Measurements from ENCODE around the gene TMEM203. TPM values are rescaled to one million over a fixed set of nuclear protein-coding genes. Genes with fewer than 3 reads are reported as not detected.

TMEM203 gene, protein sequence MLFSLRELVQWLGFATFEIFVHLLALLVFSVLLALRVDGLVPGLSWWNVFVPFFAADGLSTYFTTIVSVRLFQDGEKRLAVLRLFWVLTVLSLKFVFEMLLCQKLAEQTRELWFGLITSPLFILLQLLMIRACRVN
- polyA plus RNA-seq = 100 to 1,000 TPM; 131 to 169 (median 142) TPM

DNA sequence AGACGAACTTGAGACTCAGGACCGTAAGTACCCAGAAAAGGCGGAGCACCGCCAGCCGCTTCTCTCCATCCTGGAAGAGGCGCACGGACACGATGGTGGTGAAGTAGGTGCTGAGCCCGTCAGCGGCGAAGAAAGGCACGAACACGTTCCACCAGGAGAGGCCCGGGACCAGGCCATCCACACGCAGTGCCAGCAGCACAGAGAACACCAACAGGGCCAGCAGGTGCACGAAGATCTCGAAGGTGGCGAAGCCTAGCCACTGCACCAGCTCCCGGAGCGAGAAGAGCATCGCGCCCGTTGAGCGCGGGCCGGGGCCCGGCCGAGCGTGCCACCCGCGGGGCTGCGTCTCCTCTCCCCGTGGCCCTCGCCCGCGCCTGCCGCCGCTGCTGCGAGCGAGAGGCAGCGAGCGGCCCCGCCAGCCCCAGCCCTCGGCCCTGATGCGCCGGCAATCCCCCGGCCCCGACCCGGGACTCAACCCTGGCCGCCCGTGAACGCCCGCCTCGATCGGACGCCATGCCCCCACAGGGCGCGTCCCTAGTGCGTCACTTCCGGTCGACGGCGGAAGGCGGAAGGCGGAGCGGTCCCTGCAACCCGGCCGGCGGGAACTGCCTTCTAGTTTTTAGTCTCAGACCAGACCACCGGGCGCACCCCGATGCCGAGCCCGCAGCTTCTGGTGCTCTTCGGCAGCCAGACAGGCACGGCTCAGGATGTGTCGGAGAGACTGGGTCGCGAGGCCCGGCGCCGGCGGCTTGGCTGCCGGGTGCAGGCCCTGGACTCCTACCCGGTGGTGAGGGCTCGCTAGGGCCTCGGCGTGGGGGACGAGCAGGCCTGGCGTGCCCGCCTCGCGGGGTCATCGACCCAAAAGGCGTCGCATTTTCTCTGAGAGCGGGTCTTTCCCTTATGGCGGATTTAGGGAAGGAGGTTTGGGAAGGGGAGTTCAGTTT lies at the start of gene TMEM203, which contains the start of gene NDOR1:
TSS of gene TMEM203 (minus strand) at position 523 of the 944 bp plus-strand sequence. CDS start at position 289, 234 bp downstream.
TSS of gene NDOR1 (plus strand) at position 575 of the 944 bp plus-strand sequence. CDS start at position 653, 78 bp downstream.
- peak within 1 kb of the TSS; percentile 86 to 96 (median 95) for H3K27ac Mint-ChIP-seq
- H3K27me3 Mint-ChIP-seq (ENCODE audit: low read depth in 3 of 3) = peaks cover 0 to 4% (median 2%) of the 10 kb centered on the region in 3 donors
- no peaks in the 10 kb centered on the region for H3K36me3 Mint-ChIP-seq
- no peaks in the 10 kb centered on the region for H3K9me3 Mint-ChIP-seq
- peak within 1 kb of the TSS; percentile 90 to 91 (median 91) for H3K4me3 Mint-ChIP-seq
- peaks cover 43 to 46% of the 10 kb centered on the region in 2 donors for H3K4me1 Mint-ChIP-seq
- DNase-seq = peak; percentile 91 to 92 (median 91)

DNA sequence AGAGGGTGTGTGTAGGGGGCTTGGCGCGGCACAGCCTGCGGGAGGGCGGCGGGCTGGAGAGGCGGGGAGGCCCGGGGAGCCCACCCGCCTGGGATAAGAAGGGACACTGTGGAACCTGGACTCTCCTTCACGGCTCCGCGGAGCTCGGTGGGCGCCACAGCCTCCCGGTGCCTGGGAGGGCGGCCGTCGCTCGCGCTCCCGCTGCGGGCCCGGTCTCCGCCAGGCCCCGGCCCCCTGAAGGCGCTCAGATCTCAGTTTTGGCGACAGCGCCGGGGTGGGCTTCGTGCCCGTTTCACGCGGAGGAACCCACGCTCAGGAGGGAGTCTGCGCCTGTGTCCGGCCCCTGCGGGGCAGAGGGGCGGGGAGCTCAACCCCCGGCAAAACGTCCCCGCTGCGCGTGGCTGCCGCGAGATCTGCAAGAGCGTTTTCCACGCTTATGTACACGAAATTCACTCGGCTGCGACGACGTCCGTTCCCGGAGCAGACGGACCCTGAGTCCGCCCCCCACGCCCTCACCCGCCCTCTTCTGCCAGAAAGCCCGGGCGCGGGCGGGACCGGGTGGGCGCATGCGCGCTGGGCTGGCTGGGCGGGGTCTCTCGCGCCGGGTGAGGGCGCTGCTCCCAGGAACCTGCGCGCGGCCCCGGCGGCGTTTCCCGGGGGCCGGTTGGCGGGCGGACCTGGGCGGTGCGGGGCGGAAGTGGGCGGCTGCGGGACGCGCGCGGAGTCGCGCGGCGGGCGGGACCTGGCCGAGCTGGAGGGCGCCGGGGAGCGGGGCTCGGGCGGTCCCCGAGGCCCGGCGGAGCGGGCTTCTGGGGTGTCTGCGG lies 49.4 kb upstream of the TMEM203 start, which contains the start of gene NELFB:
TSS of gene NELFB (plus strand) at position 704 of the 824 bp plus-strand sequence.
- H3K27ac Mint-ChIP-seq = peak within 1 kb of the TSS in 5 of 6 donors; percentile 65 to 84 (median 82)
- peaks cover 0 to 4% (median 3%) of the 10 kb centered on the region in 3 donors for H3K27me3 Mint-ChIP-seq (ENCODE audit: low read depth in 3 of 3)

DNA sequence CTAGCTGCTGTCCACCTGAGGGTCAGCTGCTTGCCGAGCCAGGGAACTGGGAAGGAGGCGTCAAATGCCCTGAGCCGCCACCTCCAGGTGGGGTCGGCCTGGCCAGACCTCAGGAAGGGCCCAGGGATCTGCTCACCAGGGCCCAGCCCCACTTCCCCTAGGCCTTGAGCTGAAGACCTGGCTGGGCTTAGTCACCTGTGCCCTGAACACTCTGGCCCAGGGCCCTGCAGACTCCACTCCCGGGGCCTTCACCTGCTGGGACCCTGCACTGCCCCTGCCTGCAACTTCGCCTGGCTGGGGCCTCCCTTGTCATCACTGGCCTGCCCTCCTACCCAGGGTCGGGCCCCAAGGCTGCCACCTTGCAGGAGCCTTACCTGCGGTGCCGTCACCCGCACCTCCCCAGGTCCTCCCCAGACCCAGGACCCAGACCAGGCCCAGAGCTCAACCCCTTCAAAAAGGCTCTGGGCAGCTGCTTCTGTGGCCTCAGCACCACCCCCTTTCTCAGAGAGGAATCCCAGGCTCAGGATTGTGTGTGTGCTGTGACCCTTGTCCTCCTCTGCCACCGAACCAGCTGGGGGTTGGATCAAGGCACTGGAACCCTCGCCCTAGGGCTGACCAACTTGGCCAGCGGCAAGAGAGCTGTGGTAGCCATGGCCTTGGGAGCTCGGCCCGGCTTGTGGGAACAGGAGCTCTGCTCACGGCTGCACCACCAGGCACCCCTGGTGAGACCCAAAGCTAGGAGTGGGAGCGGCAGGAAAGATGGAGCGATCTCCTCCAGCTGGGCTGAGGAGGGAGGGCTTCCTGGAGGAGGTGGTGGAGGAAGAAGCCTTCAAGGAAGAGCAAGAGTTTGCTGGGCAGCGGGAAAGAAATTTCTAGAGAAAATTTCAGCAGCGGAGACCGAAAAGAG lies 48.5 kb upstream of the TMEM203 start:
- peaks cover 15 to 20% of the 10 kb centered on the region in 2 donors for H3K4me1 Mint-ChIP-seq
- H3K27ac Mint-ChIP-seq = peak overlapping the region in 5 of 6 donors; percentile 37 to 83 (median 60)
- no peak for DNase-seq
- H3K36me3 Mint-ChIP-seq = no peaks in the 10 kb centered on the region
- H3K4me3 Mint-ChIP-seq = peak overlapping the region; percentile 80 to 86 (median 85)
- peaks cover 0 to 2% (median 0%) of the 10 kb centered on the region in 6 donors for H3K9me3 Mint-ChIP-seq
- H3K27me3 Mint-ChIP-seq (ENCODE audit: low read depth in 3 of 3) = peaks cover 0 to 4% (median 3%) of the 10 kb centered on the region in 3 donors

More for the DNA sequence above, 49.4 kb upstream of the TMEM203 start, which contains the start of gene NELFB:
- Mint-ChIP-seq H3K4me1 (peaks cover 15 to 20% of the 10 kb centered on the region in 2 donors), H3K9me3 (peaks cover 0 to 2% (median 0%) of the 10 kb centered on the region in 6 donors), H3K36me3 (peaks cover 0 to 3% (median 0%) of the 10 kb centered on the region in 3 donors), H3K4me3 (peak within 1 kb of the TSS; percentile 83 to 92 (median 88))
- peak; percentile 97 to 98 (median 97) for DNase-seq

DNA sequence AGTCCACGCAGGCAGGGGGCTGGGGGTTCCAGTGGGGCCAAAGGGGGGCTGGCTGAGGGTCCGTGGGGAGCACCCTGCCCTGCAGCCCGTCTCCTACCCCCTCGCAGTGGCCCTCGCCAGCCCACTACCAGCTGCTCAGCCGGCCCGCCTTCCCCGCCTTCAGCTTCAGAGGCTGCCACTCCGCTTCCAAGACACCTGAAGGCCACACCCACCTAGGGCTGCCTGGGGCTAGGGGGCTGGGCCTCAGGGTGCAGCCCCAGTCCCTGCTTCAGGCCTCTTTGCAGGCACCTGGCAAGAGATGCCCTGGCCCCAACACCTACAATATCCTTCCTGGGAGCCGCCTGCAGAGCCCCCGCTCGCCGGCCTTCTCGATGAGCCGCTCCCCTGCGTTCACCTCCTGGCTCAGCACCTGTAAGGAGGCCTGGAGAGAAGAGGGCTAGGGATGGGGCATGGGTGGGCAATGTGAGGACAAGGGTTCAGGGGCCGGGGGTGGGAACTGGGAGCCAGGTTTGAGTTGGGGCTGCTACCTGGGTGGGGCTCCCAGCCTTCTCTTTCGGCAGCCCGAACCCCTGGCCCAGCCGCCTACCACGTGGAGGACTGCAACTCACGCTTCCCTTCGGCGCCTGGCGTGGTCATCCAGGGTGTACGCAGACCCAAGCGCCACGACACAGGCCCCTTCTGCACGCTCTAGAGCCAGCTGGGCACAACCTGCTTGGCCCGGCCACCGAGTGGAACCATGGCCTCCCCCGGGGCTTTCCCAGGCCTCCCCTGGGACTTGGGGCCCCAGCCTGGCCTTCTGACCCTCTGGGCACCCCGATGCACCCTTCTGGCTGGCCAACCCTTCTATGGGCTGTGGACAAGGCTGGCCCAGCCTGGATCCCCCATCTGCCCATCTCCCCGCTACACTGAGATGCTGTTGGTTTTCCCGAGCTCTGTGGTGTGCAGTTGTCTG lies 47.4 kb upstream of the TMEM203 start:
- Mint-ChIP-seq H3K9me3 (peaks cover 0 to 2% (median 0%) of the 10 kb centered on the region in 6 donors), H3K27me3 (ENCODE audit: low read depth in 3 of 3) (peaks cover 0 to 4% (median 3%) of the 10 kb centered on the region in 3 donors), H3K4me1 (peaks cover 15 to 20% of the 10 kb centered on the region in 2 donors), H3K27ac (no peak overlapping the region), H3K36me3 (no peaks in the 10 kb centered on the region), H3K4me3 (peak overlapping the region in 1 of 5 donors; percentile 12)
- no peak for DNase-seq

- Mint-ChIP-seq H3K4me1 (peaks cover 14% of the 10 kb centered on the region in 2 donors), H3K4me3 (no peak overlapping the region), H3K27ac (no peak overlapping the region), H3K9me3 (peaks cover 0 to 2% (median 0%) of the 10 kb centered on the region in 6 donors), H3K36me3 (no peaks in the 10 kb centered on the region), H3K27me3 (ENCODE audit: low read depth in 3 of 3) (peaks cover 0 to 5% (median 3%) of the 10 kb centered on the region in 3 donors)
- no peak for DNase-seq
Measured at GRCh38 chr9:137251490-137252268, 46.2 kb upstream of the TMEM203 start.

DNA sequence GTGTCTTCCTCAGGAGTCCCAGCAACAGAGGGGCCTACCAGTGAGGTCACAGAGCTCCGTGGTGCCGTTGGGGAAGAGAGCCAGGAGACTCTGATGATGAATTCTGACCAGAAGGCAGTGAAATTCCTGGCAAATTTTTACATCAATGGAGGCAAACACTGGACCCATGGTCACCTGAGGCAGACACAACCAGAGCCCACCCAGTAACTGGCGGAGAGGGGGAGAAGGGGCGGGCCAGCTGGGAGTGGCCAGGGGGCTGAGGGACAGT lies 45.7 kb upstream of the TMEM203 start, which contains the start of gene STPG3:
TSS of gene STPG3 (plus strand) at position 93 of the 268 bp plus-strand sequence. CDS start at position 94, 1 bp downstream.
- no peak for DNase-seq
- no peak within 1 kb of the TSS for H3K4me3 Mint-ChIP-seq
- peaks cover 9% of the 10 kb centered on the region in 2 donors for H3K4me1 Mint-ChIP-seq
- peaks cover 0 to 2% (median 0%) of the 10 kb centered on the region in 6 donors for H3K9me3 Mint-ChIP-seq
- peaks cover 0 to 5% (median 3%) of the 10 kb centered on the region in 3 donors for H3K27me3 Mint-ChIP-seq (ENCODE audit: low read depth in 3 of 3)
- H3K36me3 Mint-ChIP-seq = no peaks in the 10 kb centered on the region
- no peak within 1 kb of the TSS for H3K27ac Mint-ChIP-seq

GRCh38 chr9:137250329-137251193 lies 45.1 kb upstream of the TMEM203 start:
- H3K27ac Mint-ChIP-seq = no peak overlapping the region
- no peak overlapping the region for H3K4me3 Mint-ChIP-seq

GRCh38 chr9:137247916-137248175 lies 42.4 kb upstream of the TMEM203 start:
- Mint-ChIP-seq H3K27ac (no peak overlapping the region), H3K27me3 (ENCODE audit: low read depth in 3 of 3) (peaks cover 1 to 12% (median 7%) of the 10 kb centered on the region in 3 donors), H3K36me3 (peaks cover 0 to under 1% (median 0%) of the 10 kb centered on the region in 3 donors), H3K9me3 (no peaks in the 10 kb centered on the region), H3K4me3 (no peak overlapping the region), H3K4me1 (peaks cover 6 to 7% of the 10 kb centered on the region in 2 donors)
- DNase-seq = no peak

More at GRCh38 chr9:137250329-137251193, 45.1 kb upstream of the TMEM203 start:
- no peaks in the 10 kb centered on the region for H3K36me3 Mint-ChIP-seq
- H3K4me1 Mint-ChIP-seq = peaks cover 4% of the 10 kb centered on the region in 2 donors
- H3K27me3 Mint-ChIP-seq (ENCODE audit: low read depth in 3 of 3) = peaks cover 0 to 5% (median 3%) of the 10 kb centered on the region in 3 donors
- DNase-seq = no peak
- peaks cover 0 to 2% (median 0%) of the 10 kb centered on the region in 6 donors for H3K9me3 Mint-ChIP-seq

DNA sequence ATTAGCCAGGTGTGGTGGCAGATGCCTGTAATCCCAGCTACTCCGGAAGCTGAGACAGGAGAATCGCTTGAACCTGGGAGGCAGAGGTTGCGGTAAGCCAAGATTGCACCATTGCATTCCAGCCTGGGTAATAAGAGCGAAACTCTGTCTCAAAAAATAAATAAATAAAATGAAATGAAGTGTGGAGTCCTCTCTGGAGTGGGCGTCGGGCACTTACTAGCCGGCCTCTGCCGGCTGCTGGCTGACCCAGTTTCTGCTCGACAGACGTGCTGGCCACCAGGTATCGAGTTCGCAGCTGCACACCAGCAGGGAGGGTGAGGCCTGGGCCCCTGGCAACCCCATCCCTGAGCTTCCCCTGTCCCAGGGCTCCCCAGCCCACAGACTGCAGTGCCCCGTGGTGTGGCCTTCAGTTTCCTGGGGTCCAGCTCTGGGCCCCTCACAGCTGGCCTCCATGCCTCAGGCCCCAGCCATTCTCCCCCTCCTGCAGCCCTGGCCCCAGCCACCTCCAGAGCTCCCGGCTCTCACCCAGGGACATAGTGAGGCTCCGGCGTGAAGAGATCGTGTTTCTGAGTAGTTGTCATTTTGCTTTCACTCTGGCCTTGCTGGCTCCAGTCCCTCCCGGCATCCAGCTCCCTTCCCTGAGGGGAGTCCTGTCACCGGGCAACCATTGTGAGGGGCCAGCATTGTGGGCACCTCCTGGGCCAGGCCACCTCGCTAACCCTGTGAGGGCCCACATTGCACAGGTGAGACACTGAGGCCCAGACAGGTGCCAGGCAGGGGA lies 41.9 kb upstream of the TMEM203 start:
- H3K4me3 Mint-ChIP-seq = no peak overlapping the region
- H3K36me3 Mint-ChIP-seq = peaks cover 0 to 3% (median 0%) of the 10 kb centered on the region in 3 donors
- peaks cover 11 to 13% of the 10 kb centered on the region in 2 donors for H3K4me1 Mint-ChIP-seq
- H3K9me3 Mint-ChIP-seq = no peaks in the 10 kb centered on the region
- no peak overlapping the region for H3K27ac Mint-ChIP-seq
- peaks cover 5 to 17% (median 12%) of the 10 kb centered on the region in 3 donors for H3K27me3 Mint-ChIP-seq (ENCODE audit: low read depth in 3 of 3)
- no peak for DNase-seq
